GM21423 (cell line): ENCODE measurements around the gene RPN2.

Experiments used
- ATAC-seq: cut with Tn5 transposase; IDR thresholded peaks from one replicate; pipeline ENCODE4 v1.9.1; 2021; ENCODE audit warnings: mild to moderate bottlenecking, moderate library complexity; ENCODE audit not compliant: unreplicated experiment

The RPN2 gene

GRCh38 chr20:37238935-37239451 lies 59.9 kb downstream of the RPN2 start:
- no peak for ATAC-seq

DNA sequence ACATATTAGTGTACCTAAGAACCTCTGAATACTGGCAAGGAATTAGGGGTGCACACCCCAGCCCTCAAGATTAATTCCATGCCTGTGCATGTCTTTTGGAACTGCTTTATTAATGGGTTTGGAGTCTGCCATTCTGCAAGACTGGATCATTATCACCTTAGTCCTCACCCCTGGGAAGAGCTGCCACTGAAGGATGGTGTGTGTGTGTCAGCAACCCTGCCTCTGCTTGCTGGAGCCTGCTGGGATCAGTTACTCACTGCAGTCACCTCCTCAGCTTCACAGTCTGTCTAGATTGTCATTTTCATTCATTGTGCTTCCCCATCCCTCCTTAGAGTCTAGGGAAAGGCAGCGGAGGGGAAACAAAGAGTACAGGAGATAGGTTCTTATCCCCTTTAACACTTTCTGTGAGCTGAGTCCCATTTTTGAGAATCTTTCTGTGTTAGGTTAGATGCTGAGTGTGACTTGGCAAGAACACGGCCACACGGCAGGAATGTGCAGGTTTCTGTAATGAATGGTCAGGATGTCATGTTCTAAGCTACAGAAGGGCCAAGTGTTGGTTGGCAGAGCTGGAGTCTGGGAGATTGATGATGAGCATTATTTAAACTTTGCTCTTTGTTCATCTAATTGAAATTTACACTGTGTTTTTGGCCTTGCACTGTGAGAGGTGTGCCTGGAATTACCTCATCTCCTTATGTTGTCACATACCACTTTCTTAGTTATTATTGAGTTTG lies 61.4 kb downstream of the RPN2 start:
- no peak for ATAC-seq

- no peak for ATAC-seq
These were observed 63.4 kb downstream of the RPN2 start for GRCh38 chr20:37242503-37242902.

- ATAC-seq = no peak
These were observed 64.2 kb downstream of the RPN2 start for GRCh38 chr20:37243076-37243936.

DNA sequence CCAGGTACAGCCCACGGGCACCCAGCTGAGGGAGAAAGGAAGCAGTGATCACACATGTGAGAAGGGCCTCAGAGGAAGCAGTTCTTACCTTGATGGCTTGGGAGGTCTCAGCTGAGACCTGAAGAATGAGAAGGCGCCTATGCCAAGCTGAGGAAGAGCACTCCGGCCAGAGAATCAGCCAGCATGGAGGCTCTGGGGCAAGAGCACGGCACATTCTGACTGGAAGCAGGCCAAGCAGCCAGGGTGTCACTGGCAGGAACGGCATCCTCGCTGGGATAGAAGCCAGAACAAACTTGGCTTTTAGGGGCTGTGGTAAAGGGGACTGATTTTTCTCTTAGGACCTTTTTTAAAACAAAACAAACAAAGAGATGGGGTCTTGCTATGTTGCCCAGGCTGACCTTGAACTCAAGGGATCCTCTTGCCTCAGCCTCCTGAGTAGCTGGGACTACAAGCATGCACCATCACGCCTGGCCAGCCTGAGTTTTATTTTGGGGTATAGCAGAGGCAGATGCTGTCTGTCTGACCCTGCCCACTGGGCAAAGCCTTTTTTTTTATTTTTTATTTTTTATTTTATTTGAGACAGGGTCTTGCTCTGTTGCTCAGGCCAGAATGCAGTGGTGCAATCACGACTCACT lies 64.9 kb downstream of the RPN2 start:
- no peak for ATAC-seq

DNA sequence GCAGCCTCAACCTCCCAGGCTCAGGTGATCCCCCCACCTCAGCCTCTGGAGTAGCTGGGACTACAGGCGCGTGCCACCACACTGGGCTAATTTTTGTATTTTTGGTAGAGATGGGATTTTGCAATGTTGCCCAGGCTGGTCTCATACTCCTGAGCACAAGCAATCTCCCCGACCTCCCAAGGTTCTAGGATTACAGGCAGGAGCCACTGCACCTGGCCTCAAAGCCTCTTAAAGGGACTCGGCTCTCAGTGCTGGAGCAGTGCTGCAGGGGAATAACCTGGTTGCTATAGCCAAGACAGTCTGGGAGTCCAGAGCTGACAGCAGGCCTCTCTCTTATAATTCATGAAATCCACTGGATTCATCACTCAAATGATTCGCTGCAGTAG lies 65.4 kb downstream of the RPN2 start:
- no peak for ATAC-seq

DNA sequence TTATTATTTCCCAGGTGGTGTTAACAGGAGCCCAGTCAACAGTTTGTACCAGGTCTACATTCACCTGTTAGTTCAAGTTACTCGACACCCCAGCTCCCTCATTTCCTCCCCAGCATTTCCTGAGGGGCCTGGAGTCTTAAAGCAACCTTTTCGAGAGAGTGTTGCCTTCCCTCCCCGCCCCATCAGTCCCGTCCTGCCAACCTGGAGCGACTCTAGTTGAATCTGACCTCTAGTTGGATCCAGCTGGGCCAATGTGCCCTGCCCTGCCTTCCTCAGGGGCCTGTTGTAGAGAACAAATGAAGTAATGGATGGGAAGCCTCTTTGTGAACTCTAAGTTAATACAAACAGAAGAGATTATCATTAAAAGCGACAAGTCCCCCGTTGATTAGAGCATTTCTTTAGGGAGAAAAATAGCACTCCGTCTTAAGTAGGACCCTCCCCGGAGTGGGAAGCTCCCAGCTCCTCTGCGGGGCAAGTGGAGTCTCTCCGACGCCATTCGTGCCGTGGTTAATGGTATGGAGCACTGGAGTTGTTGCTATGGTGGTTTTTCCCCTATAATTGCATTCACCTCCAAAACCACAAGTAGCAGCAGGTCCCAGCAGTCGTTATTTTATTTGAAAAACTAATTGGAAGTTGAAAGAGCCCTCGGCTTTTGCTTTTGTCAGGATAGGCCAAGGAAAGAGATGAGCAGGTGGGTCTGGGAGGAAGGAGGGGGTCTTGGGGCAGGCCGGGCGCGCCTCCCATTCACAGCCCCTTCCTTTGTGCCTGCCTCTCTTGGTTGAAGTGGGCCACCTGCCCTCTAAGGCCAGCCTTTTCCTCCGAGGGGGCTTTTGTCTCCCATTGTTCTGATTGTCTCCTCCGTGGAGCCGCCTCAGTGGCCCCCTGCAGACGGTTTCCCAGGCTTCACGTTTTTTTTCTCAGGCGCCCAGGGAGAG lies 66.4 kb downstream of the RPN2 start:
- no peak for ATAC-seq

GRCh38 chr20:37246736-37247135 lies 67.6 kb downstream of the RPN2 start:
- ATAC-seq = no peak

GRCh38 chr20:37247547-37247946 lies 68.4 kb downstream of the RPN2 start:
- no peak for ATAC-seq

DNA sequence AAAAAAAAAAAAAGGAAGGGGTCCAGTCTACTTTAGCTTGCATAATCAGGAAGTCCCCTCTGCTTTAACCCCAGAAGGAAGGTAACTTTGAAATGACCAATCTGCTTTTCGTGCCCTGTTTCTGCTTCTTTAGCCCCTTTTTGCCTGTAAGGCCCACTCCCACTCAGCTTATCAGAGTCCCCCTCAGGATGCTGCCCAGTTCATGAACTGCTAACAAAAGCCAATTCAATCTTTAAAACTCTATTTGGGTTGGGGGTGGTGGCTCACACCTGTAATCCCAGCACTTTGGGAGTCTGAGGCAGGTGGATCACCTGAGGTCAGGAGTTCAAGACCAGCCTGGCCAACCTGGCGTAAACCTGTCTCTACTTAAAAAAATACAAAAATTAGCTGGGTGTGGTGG lies 70.2 kb downstream of the RPN2 start:
- no peak for ATAC-seq

DNA sequence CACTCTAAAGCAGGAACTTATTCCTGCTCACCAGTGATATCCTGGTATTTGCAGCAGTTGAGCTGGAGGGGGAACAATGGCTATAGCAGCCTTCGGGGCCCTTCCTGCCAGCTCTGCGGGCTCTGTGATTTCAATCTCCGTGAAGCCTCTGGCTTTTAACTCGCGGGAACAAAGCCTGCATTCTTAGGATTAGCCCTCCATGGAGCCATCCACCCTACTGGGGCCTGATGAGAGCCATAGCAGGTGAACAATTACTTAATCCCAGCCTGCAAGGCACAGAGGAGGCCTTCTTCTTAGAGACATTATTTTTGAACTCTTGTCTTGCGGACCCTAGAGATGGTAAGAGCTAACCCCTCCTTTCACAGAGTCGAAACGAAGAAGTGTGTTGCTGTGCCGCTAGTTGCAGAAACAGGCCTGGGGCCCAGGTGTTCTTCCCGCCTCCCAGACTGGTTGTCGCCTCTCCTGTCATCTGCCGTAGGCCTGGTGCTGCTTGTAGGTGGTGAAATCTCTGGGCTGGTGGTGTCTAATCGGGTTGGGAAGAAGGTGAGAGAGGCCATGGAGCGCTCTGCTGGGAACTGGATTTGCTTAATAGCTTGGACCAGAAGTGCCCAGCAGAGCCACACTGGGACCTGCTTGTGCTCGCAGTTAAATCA lies 72.8 kb downstream of the RPN2 start:
- no peak for ATAC-seq

DNA sequence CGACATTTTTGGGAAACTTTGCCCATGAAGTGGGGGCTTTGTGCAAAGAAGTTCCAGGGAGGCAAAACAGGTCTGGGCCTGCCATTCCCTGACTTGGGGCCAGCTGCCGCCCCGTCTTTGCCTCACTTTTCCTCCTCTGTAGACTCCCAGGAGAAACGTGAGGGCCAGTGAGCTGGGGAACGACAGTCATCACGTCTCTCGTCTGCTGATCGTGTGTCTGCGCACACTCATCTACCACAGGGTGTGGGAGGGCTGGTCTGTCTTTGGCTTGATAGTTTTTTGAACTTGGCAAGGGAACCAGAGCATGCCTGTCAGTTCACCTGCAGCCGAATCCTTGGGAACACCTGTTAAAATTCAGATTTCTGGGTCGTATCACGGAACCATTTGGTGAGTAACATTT lies 74.0 kb downstream of the RPN2 start:
- ATAC-seq = no peak

DNA sequence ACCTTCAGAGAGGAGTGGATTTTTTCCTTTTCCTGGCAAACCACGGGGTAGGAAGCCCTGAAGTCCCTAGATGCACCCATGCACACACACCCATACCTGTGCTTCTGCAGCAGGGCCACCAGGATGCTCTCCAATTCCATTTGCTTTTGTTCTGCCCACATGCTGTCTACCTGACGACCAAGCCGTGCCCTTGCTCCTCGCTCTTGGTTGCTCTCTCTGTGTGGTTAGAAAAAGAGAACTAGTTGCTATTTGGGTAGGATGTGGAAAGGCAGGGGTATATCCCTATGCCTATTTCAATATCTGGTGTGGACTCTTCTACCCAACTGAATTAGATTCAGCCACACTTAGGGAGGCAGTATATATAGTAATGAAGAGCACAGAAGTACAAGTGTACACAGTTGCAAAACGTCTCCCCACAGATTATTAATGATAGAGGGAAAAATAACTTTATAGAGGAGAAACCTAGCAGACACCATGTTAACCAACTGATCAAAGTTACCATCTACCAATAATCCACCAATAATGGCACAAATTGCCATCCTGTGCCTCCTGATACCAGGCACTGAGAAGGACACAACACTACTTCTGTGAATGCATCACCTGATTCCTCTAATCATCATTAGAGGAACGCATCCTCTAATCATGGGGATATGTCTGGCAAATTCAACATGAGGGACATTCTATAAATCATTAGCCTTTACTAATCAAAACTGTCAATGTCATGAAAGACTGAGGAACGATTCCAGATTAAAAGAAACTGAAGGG lies 75.2 kb downstream of the RPN2 start:
- ATAC-seq = no peak

DNA sequence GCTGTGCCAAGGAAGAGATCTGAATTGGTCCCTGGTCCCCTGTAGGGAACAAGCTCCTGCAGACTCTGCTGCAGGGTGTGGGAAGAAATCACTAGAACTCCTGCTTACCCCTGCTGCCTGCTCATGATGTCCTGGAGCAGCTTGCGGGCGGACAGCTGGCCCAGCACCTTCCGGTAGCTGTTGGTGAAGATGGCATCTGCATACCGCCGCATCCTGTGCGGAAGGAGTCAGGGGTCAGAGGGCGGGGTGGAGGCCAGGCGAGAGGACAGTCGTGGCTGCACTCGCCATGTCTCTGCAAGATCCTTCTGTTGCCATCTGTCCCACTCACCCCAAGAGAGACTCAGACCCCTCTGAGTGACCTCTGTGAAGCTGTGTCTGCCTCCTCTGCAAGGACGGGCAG lies 77.2 kb downstream of the RPN2 start:
- no peak for ATAC-seq

DNA sequence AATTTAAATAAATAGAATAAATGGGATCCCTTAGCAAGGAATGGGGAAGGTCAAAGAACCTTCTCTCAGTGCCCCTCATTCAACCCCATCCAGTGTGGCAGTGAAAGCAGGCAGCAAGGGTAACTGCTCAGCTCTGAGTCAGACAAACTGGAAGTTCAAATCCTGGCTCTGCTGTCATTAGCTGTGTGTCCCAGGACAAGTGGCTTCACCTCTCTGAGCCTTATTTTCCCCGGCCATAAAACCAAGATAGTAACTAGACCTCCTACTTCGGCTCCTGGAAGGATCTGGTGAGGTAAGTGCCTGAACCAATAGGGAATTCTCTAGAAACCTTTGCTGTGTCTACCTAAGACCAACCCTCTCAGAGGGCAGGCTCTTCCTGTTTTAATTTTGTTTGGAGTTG lies 78.4 kb downstream of the RPN2 start:
- ATAC-seq = no peak

GRCh38 chr20:37257988-37258387 lies 78.9 kb downstream of the RPN2 start:
- no peak for ATAC-seq

- ATAC-seq = no peak
These were observed 79.9 kb downstream of the RPN2 start for GRCh38 chr20:37259031-37259430.

DNA sequence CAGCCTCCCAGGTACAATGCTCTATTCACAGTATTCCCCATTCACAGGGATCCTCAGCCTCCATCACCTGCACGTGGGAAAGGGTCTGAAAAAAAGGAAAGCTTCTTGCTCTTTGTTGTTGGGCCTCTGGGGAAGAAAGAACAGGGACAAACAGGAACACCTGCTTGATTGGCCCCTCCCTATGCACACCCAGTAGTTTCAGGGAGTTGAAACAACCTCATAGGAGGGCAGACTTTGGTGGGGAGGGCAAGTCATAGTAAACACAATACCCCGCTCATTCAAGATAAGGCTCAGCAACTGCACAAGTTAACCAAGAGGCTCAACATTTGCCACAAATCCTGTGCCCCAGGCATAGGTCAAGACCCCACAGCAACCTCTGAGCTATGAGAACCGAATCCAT lies 80.7 kb downstream of the RPN2 start:
- no peak for ATAC-seq

GRCh38 chr20:37260923-37261322 lies 81.8 kb downstream of the RPN2 start:
- no peak for ATAC-seq
